Neural progenitor cell (in vitro differentiated cells): Measurements from ENCODE around the gene TMEM164.

ENCODE experiments used
- CTCF ChIP-seq: fragments of 200-600 bp; sonication (generic); IDR thresholded peaks from 2 replicates; pipeline ENCODE4 v1.5.1; 2017; ENCODE audit warnings: antibody characterized with exemption, mild to moderate bottlenecking
- EZH2phosphoT487 ChIP-seq: fragments of 200-600 bp; sonication (generic); IDR thresholded peaks from 2 replicates; pipeline ENCODE4 v1.6.1; 2017; ENCODE audit warnings: antibody characterized with exemption

- TF ChIP-seq CTCF: no peak
- no peak for TF ChIP-seq EZH2phosphoT487
Observed at GRCh38 chrX:110153244-110153643, 150.3 kb downstream of the TMEM164 start.
